ENCODE results near the gene ADAMTS2.

DNA sequence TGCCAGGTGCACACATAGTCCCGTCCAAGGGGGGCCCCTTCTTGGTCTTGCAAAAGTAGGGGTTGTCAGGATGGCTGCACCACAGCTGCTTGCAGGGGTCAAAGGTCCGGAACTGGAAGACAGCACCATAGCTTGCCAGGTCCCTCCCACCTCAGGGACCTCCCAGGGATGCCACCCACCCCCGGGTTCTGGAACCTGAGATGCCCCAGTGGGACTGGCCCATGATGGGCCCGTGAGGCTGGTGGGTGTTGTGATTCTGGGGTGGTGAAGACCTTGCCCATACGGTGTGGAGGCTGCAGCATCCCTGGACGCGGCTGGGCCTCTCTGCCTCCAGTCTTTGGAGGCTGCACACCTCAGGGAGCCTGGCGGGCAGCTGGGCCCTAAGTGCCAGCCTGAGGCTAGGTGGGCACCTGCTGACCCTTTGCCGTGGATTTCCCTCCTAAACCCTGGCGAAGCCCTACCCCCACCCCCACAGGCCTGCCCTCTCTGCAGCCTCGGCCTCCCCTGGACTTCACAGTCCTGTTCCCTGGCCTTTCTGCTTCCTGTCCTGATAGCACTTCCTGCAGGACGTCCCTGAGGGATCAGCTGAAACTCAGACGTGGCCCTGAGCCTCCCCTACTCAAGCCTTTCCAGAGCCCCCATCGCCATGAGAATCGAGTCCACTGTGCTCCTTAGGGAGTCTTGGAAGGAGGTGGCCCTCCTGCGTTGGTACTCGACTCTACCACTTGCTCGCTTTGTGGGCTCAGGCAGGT lies 192.9 kb downstream of the ADAMTS2 start:
- TF ChIP-seq, protein P1, sequence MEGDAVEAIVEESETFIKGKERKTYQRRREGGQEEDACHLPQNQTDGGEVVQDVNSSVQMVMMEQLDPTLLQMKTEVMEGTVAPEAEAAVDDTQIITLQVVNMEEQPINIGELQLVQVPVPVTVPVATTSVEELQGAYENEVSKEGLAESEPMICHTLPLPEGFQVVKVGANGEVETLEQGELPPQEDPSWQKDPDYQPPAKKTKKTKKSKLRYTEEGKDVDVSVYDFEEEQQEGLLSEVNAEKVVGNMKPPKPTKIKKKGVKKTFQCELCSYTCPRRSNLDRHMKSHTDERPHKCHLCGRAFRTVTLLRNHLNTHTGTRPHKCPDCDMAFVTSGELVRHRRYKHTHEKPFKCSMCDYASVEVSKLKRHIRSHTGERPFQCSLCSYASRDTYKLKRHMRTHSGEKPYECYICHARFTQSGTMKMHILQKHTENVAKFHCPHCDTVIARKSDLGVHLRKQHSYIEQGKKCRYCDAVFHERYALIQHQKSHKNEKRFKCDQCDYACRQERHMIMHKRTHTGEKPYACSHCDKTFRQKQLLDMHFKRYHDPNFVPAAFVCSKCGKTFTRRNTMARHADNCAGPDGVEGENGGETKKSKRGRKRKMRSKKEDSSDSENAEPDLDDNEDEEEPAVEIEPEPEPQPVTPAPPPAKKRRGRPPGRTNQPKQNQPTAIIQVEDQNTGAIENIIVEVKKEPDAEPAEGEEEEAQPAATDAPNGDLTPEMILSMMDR (IDR thresholded peaks at IDR 0.05): no peak
- no peak for TF ChIP-seq POLR2AphosphoS5 (IDR thresholded peaks at IDR 0.05)
- TF ChIP-seq POLR2A (IDR thresholded peaks at IDR 0.05): no peak
- no peak for TF ChIP-seq EP300 (IDR thresholded peaks at IDR 0.05)
